HuH-7 (cell line): ENCODE data around the gene SCEL.

Experiments
- DNase-seq: peaks from one replicate; pipeline ENCODE4 v3.0.0; 2011; ENCODE audit warnings: low spot score

SCEL gene

DNA sequence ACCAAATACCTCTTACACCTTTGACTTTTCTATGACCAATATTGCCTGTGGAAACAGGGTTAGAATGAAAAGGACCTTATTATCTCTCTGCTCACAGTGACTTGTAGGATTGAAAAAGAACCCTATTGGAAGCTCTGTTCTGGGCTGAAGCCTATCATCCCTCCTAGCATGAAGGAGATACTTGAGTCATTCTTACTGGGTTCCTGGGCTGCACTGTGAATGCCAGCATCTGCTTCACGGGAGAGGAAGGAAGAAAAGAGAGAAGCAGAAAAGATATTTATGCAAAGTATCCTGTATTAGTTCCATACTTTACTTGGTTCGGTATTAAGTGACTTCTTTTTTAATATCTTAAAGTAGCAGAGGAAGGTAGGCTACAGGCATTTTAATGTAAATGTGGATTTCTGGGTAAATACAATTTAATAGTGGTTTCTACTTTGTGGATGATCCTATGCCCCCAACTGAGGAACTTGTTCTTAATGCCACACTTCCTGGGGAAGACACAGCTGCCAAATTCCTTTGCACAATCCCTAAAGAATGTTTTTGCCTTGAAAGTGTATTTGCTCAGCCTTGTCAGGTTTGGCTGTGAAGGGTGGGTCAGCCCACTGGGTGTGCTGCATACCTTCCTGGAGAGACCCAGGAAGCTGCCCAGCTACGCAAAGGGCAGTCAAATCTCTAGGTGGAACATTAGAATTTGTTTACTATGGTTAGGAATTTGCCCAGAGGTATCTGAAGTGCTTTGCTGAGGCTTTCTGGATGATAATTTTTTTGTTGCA lies 13.7 kb upstream of the SCEL start:
- DNase-seq = no peak

DNA sequence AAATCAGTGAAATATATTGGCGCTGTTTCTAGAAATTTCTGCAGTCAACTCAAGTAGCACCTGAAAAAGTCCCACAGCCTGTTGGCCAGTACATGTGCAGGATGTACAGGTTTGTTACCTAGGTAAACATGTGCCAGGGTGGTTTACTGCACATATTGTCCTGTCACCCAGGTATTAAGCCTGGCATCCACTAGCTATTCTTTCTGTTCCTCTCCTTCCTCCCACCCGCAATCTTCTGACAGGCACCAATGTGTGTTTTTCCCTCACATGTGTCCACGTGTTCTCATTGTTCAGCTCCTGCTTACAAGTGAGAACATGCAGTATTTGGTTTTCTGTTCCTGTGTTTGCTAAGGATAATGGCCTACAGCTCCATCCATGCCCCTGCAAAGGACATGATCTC lies 13.1 kb upstream of the SCEL start:
- no peak for DNase-seq

DNA sequence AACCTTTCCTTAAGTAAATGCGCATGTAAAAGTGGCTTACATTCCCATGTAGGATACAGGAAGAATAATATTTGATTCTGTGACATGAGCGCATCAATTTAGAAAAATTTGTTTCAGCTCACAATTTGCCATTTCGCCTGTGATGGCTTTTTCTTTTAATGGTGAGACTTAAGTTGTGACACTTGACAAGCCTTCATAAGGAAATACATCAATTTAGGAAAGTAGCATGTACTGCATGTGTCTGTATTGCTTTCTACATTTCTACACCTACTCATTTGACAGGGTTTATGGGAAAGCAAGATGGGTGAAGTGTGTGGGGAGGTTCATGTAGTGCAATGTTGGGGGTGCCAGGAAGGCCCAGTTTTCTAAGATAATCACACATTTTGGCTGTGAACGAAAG lies 12.1 kb upstream of the SCEL start:
- no peak for DNase-seq

- no peak for DNase-seq
Observed at GRCh38 chr13:77523834-77524728, 11.4 kb upstream of the SCEL start.

DNA sequence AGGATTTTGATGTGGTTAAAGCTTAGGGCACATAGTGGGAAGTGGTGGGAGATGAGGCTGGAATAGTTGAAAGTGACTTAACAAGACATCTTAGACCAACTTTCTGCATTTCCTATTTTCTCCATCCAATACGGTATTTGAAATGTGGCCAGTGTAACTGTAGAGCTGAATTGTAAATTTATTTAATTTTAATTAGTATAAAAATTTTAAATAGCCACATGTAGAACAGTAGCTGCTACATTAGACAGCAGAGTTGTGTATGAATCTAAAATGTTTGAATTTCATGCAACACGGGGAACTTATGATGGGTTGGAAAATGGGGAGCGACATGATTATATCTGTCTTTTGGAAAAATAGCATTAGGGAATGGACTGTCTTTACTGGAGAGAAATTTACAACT lies 7.1 kb upstream of the SCEL start:
- no peak for DNase-seq

DNA sequence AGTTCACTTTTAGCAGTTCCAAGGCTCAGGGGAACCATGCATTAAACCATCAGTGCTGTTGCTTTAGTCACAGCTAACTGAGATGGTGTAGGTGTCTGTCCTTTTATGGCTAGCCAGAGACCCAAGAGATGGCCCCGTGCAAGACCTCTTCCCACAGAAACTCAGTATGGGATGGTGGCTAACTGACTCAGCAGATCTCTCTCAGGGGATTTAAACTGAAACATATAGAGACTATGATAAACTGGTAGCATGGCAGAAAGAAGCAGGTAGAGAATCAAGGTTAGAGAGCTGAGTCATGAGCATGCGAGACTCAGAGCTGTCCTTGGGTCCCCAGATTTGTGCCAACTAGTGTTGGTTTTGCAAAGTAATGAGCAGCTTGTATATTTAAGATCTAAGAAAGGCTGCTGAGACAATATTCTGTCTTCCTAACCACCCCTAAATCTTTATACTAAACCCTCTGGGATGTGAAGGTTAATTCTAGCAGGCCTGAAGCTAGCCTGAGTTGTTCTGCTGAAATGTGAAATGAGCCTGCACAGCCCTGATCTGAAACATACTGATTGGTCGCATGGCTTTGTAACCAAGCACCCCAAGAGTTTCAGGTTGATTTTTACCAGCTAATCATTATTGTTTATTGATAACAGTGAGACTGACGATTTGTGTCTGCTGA lies 6.5 kb upstream of the SCEL start:
- DNase-seq = no peak

DNA sequence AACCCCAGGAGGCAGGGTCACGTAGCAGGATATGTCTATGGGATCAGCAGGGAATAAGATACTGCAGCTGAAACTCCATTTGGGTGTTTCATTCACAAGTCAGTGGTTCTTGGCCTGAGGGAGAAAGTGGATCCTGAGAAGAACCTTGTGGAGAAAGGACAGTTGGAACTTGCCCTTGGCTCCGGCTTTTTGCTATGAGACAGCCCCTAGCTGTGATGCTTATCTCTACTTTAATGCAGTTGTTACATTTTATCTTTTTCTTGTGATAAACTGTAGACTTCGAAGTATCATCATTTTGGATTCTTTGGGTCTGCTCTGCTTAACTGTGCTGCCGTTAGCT lies 6.0 kb upstream of the SCEL start:
- DNase-seq = no peak

DNA sequence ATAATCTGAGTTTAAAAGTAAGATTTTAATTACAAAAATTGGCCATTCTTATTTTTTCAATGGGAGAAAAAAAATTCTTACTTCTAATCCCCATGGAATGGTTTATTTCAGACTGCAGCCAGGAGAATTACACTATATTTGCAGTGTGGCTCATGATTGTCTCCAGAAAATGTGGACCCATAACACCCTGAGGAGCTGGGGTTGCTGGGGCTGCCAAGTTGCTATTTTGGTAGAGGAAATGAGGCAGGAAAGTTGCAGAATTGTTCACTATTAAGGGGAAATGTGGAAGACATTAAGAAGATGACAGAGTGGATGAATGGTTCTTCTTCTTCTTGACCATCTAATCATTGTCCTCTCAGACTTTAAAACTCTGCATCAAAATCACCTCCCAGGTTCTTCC lies 4.6 kb upstream of the SCEL start:
- DNase-seq = no peak

DNA sequence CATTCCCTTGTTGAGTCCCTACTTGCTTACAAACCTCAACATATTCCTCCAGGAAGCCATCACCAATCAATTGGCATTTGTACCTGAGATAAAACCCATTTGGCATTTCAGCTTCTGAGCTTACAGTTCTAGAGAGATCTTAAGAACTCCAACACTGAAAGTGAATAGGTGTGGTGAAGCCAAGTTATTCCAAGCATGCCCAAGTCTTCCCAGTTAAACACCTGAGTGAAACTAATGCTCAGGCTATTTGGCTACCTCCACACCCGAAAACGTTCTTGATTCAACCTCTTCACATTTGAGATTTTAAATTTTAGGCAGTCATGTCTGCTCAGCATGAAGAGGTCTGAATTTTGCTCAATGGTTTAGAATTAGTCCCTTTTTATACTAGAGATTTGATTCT lies 2.5 kb upstream of the SCEL start:
- DNase-seq = no peak

DNA sequence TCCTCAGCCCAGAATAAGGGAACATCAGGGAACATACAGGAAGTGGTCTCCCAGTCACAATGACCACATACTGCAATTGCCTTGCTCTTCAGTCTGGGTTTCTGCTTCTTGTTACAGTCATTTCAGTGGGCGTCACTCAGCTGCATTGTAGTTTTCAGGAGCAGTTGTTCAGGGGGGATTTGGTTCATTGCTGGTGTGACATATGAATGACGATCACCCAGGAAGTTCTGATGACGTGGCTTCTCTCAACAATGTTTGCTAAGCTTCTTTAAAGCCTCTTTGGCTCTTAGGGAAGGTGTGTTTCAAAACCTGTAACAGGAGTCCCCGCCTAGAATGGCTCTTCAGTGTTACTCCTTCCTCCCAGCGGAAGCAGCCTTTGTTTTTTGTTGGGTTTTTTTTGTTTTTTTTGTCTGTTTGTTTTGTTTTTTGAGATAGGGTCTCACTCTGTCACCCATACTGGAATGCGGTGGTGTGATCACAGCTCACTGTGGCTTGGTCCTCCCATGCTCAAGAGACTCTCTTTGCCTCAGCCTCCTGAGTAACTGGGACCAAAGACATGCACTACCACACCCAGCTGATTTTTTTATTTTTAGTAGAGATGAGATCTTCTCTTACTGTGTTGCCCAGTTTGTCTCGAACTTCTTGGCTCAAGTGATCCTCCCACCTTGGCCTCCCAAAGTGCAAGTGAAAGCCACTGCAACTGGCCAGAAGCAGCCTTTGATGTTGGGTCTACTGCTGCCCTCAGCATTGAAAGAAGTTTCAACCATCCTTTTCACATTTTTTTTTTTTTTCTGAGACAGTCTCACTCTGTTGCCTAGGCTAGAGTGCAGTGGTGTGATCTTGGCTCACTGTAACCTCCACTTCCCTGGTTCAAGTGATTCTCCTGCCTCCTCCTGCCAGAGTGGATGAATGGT lies 1.4 kb upstream of the SCEL start:
- DNase-seq = no peak

GRCh38 chr13:77536358-77536757 lies 852 bp downstream of the SCEL start:
- DNase-seq = no peak

DNA sequence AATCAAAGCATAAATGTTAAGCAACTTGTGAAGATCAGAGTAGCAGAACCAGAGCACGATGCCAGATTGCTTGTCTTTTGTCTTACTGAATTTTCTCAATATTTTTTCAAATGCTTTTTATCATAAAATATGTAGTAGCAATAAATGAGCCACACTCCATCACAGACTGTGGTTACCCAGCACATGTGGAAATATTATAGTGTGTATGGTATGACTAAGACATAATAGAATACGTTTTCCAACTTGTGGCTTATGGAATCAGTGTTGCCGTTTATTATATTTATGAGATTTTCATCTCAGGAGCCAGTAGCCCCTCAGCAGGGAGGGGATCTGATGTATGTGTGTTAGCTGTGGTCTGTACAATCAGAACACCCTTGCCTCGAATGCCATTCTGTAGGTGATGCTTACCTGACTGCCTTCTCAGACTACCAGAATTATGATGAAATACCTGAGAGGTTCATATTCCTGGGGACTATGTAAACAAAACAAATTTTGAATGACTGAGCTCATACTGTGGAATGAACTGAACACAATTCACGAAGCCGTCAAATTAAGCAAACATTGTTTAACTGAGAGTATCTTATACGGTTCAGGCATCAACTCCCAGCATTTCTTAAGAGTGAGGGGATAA lies 1.9 kb downstream of the SCEL start:
- DNase-seq = no peak

DNA sequence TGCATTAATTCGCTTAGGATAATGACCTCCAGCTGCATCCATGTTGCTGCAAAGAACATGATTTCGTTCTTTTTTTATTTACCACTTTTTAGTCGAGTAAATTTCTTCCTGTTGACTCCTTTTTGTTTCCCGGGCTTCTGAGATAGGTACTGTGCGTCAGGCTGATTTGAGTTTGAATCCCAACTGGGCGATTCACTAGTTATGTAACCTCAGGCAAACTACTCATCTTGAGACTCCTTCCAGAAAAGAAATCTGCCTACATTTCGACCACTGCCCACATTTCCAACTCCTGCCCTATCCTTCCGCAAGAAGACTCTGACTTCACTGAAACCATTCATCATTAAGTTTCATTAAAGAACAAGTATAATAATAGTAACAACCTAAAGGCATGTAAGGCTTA lies 8.2 kb downstream of the SCEL start:
- no peak for DNase-seq

- DNase-seq = no peak
Observed at GRCh38 chr13:77544355-77544754, 8.8 kb downstream of the SCEL start.

- no peak for DNase-seq
Observed at GRCh38 chr13:77544758-77545338, 9.3 kb downstream of the SCEL start.

DNA sequence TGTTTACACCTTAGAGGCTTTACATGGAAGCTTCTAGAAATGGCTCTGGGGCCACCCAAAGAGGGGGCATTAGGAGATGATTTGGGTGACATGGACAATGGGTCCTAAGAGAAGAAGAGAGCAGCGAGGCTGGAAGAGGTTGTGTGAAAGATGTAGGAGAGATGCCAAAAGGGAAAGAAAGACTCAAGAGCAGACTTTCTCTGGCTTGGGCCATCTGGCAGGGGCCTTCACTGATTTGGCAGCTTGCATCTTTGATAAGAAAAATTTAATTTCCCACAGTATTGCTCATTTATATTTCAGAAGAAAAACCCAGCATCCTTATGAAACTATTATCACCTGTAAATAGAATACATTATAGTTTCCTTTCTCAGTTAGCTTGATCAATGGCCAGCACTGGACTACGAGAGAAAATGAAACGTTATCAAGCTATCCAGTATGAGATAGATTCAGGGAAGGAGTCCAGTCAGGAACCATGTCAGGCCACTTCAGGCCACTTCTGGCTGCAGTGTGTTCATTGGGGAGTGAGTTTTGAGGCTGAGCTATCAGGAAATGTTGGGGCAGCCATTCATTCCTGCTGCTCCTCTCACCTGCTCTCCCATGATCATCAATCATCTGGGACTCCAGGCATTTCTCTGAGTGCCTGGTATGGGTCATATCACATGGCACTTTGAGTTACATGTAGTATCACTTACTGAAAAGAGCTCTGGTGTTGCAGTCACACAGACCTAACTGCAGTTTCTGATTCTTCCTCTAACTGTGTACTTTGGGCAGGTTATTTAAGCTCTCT lies 10.3 kb downstream of the SCEL start:
- no peak for DNase-seq

DNA sequence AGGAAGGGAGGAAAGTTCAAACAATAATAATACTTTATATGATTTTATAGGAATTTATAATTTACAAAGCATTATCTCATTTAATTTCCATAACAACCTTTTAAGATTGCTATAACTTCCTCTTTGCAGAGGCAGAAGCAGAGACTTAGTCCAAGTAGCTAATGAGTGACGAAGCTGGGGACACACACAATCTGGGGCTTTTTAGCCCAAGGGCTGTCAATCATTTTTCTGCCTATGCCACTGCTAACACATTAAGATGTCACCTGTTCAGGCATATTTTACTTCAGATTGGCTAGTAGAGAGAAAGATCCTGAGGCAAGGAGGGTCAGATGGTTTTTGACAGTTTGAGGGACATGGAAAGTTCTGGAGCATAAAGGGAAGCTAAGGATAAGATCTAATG lies 12.6 kb downstream of the SCEL start:
- DNase-seq = no peak

DNA sequence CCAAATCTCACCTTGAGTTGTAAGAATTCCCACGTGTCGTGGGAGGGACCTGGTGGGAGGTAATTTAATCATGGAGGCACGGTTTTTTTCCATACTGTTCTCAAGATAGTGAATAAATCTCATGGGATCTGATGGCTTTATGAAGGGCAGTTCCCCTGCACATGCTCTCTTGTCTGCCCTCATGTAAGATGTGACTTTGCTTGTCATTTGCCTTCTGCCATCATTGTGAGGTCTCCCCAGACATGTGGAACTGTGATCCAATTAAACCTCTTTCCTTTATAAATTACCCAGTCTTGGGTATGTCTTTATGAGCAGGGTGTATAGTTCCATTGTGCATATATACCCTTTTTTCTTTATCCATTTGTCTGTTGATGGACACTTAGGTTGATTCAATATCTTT lies 13.1 kb downstream of the SCEL start:
- DNase-seq = no peak

GRCh38 chr13:77554069-77554468 lies 18.6 kb downstream of the SCEL start:
- DNase-seq = no peak

DNA sequence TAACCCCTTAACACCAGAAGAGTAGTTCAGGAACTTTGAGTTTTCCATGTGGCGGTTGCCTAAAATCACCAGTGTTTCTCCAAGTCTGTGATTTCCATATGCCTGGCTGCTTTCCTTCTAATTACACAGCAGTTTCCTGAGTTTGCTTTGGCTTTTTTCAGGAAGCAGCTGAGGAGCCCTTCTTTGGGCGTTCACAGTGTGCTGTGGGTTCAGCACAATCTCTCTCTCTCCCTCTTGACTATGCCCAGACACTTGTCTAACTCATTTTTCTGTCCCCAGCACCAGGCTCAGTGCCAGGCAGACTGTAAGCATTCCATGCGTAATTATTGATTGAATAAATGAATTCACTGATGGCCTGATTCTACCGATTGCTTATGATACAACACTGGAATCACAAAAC lies 19.7 kb downstream of the SCEL start:
- no peak for DNase-seq
